HepG2 (cell line): ENCODE measurements around the gene SPSB1. TPM values are rescaled to one million over a fixed set of nuclear protein-coding genes. Genes with fewer than 3 reads are reported as not detected.

ENCODE experiments used
- ELF3 ChIP-seq: IDR thresholded peaks from 2 replicates; pipeline ENCODE4 v1.6.1; 2016; ENCODE audit warnings: missing genetic modification reagents, missing compliant biosample characterization
- FOSL2 ChIP-seq: sonication (generic); formaldehyde crosslinking; IDR thresholded peaks from 2 replicates; pipeline ENCODE4 v1.4.0; 2020; ENCODE audit warnings: missing genetic modification reagents
- FOXC1 ChIP-seq: sonication (generic); formaldehyde crosslinking; IDR thresholded peaks from 2 replicates; pipeline ENCODE4 v1.8.0; 2022; ENCODE audit warnings: mild to moderate bottlenecking, missing genetic modification reagents, borderline replicate concordance
- GMEB2 ChIP-seq: IDR thresholded peaks from 2 replicates; pipeline ENCODE4 v1.6.1; 2016; ENCODE audit warnings: missing biosample characterization, missing genetic modification reagents, low read depth
- MAFK ChIP-seq, 2 experiments: IDR thresholded peaks in 1 of 2; conservative IDR thresholded peaks in 1 of 2; 2 replicates each; pipeline ENCODE4 v1.6.1; 2011; ENCODE audit warnings: improper control_type of control experiment in 2 of 2, low read length in 2 of 2
- MEF2D ChIP-seq: sonication (generic); formaldehyde crosslinking; IDR thresholded peaks from 2 replicates; pipeline ENCODE4 v1.5.1; 2020; ENCODE audit warnings: mild to moderate bottlenecking, missing genetic modification reagents
- MEIS1 ChIP-seq: sonication (generic); formaldehyde crosslinking; IDR thresholded peaks from 2 replicates; pipeline ENCODE4 v1.9.0; 2021; ENCODE audit warnings: mild to moderate bottlenecking, missing genetic modification reagents, moderate library complexity, borderline replicate concordance
- MZF1 ChIP-seq: sonication (generic); formaldehyde crosslinking; IDR thresholded peaks from 2 replicates; pipeline ENCODE4 v1.8.1; 2023; ENCODE audit warnings: mild to moderate bottlenecking, missing genetic modification reagents, borderline replicate concordance
- NFYB ChIP-seq: sonication (generic); formaldehyde crosslinking; IDR thresholded peaks from 2 replicates; pipeline ENCODE4 v1.4.0; 2020; ENCODE audit warnings: missing genetic modification reagents
- NR1H2 ChIP-seq: sonication (generic); formaldehyde crosslinking; IDR thresholded peaks from 2 replicates; pipeline ENCODE4 v1.8.1; 2022; ENCODE audit warnings: low read depth, missing genetic modification reagents, borderline replicate concordance
- STAG1 ChIP-seq: sonication (generic); formaldehyde crosslinking; IDR thresholded peaks from 2 replicates; pipeline ENCODE4 v1.4.0; 2020; ENCODE audit warnings: missing genetic modification reagents
- ZFP90 ChIP-seq: sonication (generic); formaldehyde crosslinking; IDR thresholded peaks from 2 replicates; pipeline ENCODE4 v1.8.0; 2022; ENCODE audit warnings: missing genetic modification reagents, mild to moderate bottlenecking, inconsistent platforms, borderline replicate concordance
- ZNF431 ChIP-seq: sonication (generic); formaldehyde crosslinking; IDR thresholded peaks from 2 replicates; pipeline ENCODE4 v1.9.0; 2022; ENCODE audit warnings: missing genetic modification reagents, low read depth, mild to moderate bottlenecking, borderline replicate concordance
- ZNF569 ChIP-seq: sonication (generic); formaldehyde crosslinking; IDR thresholded peaks from 2 replicates; pipeline ENCODE4 v1.5.0; 2020; ENCODE audit warnings: mild to moderate bottlenecking, missing genetic modification reagents, moderate library complexity, borderline replicate concordance
- ZNF75D ChIP-seq: sonication (generic); formaldehyde crosslinking; IDR thresholded peaks from 2 replicates; pipeline ENCODE4 v1.8.1; 2023; ENCODE audit warnings: missing genetic modification reagents, mild to moderate bottlenecking, borderline replicate concordance
- ZSCAN12 ChIP-seq: sonication (generic); formaldehyde crosslinking; IDR thresholded peaks from 2 replicates; pipeline ENCODE4 v1.9.0; 2021; ENCODE audit warnings: mild to moderate bottlenecking, missing genetic modification reagents
- ZSCAN22 ChIP-seq: sonication (generic); formaldehyde crosslinking; IDR thresholded peaks from 2 replicates; pipeline ENCODE4 v1.4.0; 2020; ENCODE audit warnings: mild to moderate bottlenecking, missing genetic modification reagents
- polyA plus RNA-seq, 8 experiments: library from polyadenylated mRNA; depleted of rRNA in 3 of 8; stranded (reverse) in 7 of 8; unstranded in 1 of 8; fragments of >200 nt; fragmentation: Illumina TruSeq in 4 of 8; extraction: Trizol in 4 of 8; gene quantifications; 2 replicates each; pipeline versions ENCODE4 v1.2.1 to v1.2.3, GENCODE V29; 2011 to 2016; ENCODE audit warnings: low read depth in 4 of 8, missing spikeins in 1 of 8, mixed read lengths in 1 of 8; ENCODE audit not compliant: insufficient read depth in 1 of 8
- total RNA-seq, 5 experiments: library from RNA; depleted of rRNA; stranded (reverse); fragments of >200 nt; fragmentation: Illumina TruSeq; extraction: Trizol; gene quantifications; 2 replicates each; pipeline ENCODE4 v1.2.3, GENCODE V29; 2016; ENCODE audit warnings: low read depth in 1 of 5
- TF ChIP-seq, protein P1 (sequence below): sonication (generic); formaldehyde crosslinking; IDR thresholded peaks from 2 replicates; pipeline ENCODE4 v1.4.0; 2020; ENCODE audit warnings: mild to moderate bottlenecking, missing genetic modification reagents
- TF ChIP-seq, protein P2 (sequence below): IDR thresholded peaks from 2 replicates; pipeline ENCODE4 v1.6.1; 2016; ENCODE audit warnings: low read depth
- TF ChIP-seq, protein P3 (sequence below): sonication (generic); formaldehyde crosslinking; IDR thresholded peaks from 2 replicates; pipeline ENCODE4 v1.8.0; 2022; ENCODE audit warnings: missing genetic modification reagents, mild to moderate bottlenecking, inconsistent platforms, borderline replicate concordance
- TF ChIP-seq, protein P4 (sequence below): sonication (generic); formaldehyde crosslinking; IDR thresholded peaks from 2 replicates; pipeline ENCODE4 v1.5.0; 2020; ENCODE audit warnings: missing genetic modification reagents

SPSB1 gene
- total and polyA plus RNA-seq, 2 of the 13 experiments (the other 11 are each of a cell fraction or from before 2014, with no cell fraction given): 5.0 to 8.0 TPM

DNA sequence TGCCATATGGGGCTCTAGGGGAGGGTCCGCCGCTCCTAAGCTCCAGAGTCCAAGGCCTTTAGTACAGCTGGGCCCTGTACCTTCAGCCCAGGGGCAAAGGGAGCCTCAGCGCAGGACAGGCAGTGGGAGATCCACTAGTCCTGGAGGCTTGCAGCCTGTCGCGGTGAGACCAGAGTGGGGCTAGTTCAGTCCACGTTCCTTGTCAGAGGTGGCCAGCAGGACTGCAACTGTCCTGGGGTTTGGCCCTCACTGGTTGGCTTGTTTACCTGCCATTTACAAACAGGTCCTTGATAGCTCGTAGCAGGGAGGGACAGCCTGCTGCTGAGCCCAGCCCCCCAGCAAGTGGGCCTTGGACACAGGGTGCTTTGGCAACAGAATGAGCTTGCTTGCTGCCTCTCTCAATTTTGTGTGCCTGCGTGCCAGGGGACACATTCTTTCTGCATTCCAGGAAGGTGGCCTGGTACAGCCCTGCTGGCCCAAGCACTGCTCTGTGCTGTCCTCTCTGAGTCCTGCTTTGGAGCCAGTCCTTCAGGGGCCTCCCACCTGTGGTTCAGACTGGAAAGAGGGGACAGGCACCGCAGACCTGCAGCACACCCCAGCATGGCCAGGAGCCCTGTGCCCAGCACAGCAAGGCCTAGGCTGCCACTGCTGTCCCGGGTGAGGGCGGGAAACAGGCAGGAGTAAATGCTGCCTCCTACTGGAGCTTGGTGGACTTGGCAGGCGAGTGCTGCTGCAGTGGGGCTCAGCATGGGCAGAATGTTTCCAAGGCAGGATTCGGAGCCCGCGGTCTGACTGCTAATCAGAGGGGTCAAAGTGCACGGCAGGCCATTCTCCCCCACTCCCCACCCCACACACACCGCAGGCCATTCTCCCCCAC lies 42.9 kb upstream of the SPSB1 start (continued):
- TF ChIP-seq, protein P1, sequence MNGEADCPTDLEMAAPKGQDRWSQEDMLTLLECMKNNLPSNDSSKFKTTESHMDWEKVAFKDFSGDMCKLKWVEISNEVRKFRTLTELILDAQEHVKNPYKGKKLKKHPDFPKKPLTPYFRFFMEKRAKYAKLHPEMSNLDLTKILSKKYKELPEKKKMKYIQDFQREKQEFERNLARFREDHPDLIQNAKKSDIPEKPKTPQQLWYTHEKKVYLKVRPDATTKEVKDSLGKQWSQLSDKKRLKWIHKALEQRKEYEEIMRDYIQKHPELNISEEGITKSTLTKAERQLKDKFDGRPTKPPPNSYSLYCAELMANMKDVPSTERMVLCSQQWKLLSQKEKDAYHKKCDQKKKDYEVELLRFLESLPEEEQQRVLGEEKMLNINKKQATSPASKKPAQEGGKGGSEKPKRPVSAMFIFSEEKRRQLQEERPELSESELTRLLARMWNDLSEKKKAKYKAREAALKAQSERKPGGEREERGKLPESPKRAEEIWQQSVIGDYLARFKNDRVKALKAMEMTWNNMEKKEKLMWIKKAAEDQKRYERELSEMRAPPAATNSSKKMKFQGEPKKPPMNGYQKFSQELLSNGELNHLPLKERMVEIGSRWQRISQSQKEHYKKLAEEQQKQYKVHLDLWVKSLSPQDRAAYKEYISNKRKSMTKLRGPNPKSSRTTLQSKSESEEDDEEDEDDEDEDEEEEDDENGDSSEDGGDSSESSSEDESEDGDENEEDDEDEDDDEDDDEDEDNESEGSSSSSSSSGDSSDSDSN (CRISPR knock-in tag): peak; percentile 69
- TF ChIP-seq ZSCAN22 (CRISPR knock-in tag): peak; percentile 31; the same call in 1 of the 2 replicates
- TF ChIP-seq, protein P2, sequence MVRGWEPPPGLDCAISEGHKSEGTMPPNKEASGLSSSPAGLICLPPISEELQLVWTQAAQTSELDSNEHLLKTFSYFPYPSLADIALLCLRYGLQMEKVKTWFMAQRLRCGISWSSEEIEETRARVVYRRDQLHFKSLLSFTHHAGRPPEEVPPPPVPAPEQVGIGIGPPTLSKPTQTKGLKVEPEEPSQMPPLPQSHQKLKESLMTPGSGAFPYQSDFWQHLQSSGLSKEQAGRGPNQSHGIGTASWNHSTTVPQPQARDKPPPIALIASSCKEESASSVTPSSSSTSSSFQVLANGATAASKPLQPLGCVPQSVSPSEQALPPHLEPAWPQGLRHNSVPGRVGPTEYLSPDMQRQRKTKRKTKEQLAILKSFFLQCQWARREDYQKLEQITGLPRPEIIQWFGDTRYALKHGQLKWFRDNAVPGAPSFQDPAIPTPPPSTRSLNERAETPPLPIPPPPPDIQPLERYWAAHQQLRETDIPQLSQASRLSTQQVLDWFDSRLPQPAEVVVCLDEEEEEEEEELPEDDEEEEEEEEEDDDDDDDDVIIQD (CRISPR knock-in tag): peak; percentile 61; the same call in 1 of the 2 replicates
- TF ChIP-seq MAFK (conservative IDR thresholded peaks at IDR 0.05 in 1 of 2, IDR thresholded peaks at IDR 0.05 in 1 of 2; ENCODE audit: low read length in 2 of 2): no peak
- TF ChIP-seq GMEB2 (CRISPR knock-in tag): no peak
- peak; percentile 78 for TF ChIP-seq STAG1
- peak; percentile 68; the same call in 1 of the 2 replicates for TF ChIP-seq ZNF431
- 0 out of 2 replicates have a peak, but pooled peaks have one; percentile 17 for TF ChIP-seq MEIS1 (CRISPR knock-in tag)
- TF ChIP-seq FOXC1 (CRISPR knock-in tag): peak; percentile 16; the same call in 1 of the 2 replicates
- no peak for TF ChIP-seq ZFP90 (CRISPR knock-in tag)
- TF ChIP-seq FOSL2 (CRISPR knock-in tag): peak; percentile 35; the same call in 1 of the 2 replicates
- TF ChIP-seq, protein P3, sequence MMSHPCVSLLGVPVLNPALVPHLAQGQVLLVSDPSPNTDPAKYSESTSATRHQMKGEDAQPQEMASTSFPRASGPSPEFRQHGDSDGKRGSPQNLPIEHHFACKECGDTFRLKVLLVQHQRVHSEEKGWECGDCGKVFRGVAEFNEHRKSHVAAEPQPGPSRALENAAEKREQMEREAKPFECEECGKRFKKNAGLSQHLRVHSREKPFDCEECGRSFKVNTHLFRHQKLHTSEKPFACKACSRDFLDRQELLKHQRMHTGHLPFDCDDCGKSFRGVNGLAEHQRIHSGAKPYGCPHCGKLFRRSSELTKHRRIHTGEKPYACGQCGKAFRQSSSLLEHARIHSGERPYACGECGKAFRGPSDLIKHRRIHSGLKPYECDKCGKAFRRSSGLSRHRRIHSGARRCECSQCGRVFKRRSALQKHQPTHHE (CRISPR knock-in tag): no peak
- TF ChIP-seq ZSCAN12: no peak
- TF ChIP-seq MZF1 (CRISPR knock-in tag): peak; percentile 53; the same call in 1 of the 2 replicates
- TF ChIP-seq MEF2D (CRISPR knock-in tag): peak; percentile 62; the same call in 1 of the 2 replicates
- no peak for TF ChIP-seq ZNF75D
- no peak for TF ChIP-seq NFYB (CRISPR knock-in tag)
- peak; percentile 58 for TF ChIP-seq ELF3 (CRISPR knock-in tag)
- TF ChIP-seq, protein P4, sequence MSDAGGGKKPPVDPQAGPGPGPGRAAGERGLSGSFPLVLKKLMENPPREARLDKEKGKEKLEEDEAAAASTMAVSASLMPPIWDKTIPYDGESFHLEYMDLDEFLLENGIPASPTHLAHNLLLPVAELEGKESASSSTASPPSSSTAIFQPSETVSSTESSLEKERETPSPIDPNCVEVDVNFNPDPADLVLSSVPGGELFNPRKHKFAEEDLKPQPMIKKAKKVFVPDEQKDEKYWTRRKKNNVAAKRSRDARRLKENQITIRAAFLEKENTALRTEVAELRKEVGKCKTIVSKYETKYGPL (CRISPR knock-in tag): no peak
- no peak for TF ChIP-seq ZNF569 (CRISPR knock-in tag)
- no peak for TF ChIP-seq NR1H2 (CRISPR knock-in tag)
